Measurements from ENCODE around the gene TRMT2A. TPM values are rescaled to one million over a fixed set of nuclear protein-coding genes. Genes with fewer than 3 reads are reported as not detected.

Gene TRMT2A
- total and polyA plus RNA-seq, 10 of the 15 experiments (the other 5 are each of a cell fraction or from before 2014, with no cell fraction given): 0.29 to 97.0 (median 57.9) TPM

- ChIA-PET RAD21 (ENCODE audit: unreplicated experiment) (no interaction called here), POLR2A (no interaction called here), CTCF (no interaction called here), SMC1A (ENCODE audit: uncharacterized antibody, unreplicated experiment) (no interaction called here)
- H3K27me3 ChIP-seq (replicated peaks in 1 of 2; ENCODE audit: control insufficient read depth in 2 of 2, insufficient read depth in 2 of 2, low read length in 1 of 2): no peaks in the 10 kb centered on the region
- H3K4me1 ChIP-seq (ENCODE audit: control insufficient read depth, insufficient read depth, low read length): peaks cover 9% of the 10 kb centered on the region
- no peak overlapping the region for H3K27ac ChIP-seq (ENCODE audit: control insufficient read depth, insufficient read depth)
- TF ChIP-seq POLR2A (IDR thresholded peaks at IDR 0.05; ENCODE audit: low read depth, low read length) (peak; percentile 51; the same call in 1 of the 2 replicates), WRNIP1 (IDR thresholded peaks at IDR 0.05; ENCODE audit: borderline replicate concordance, low read depth, low read length) (no peak)
- H2AFZ ChIP-seq (ENCODE audit: control insufficient read depth, low read depth, low read length): no peak overlapping the region
- no peak for ATAC-seq
- H4K20me1 ChIP-seq (ENCODE audit: control insufficient read depth, insufficient read depth): no peaks in the 10 kb centered on the region
- DNase-seq (ENCODE audit: low read depth, low spot score): no peak
- WGBS (ENCODE audit: insufficient coverage, insufficient replicate concordance, low lambda C conversion rate, missing lambda C conversion rate): 84% methylated on average over 7 of the region's 7 CpGs
- FAIRE-seq: no peak
- in situ Hi-C loops (cut with MboI) (no loop called here), intact Hi-C loops (cut with micrococcal nuclease; ENCODE audit: unreplicated experiment) (no loop called here)
- BruUV-seq (replicated peaks): no TSS peak
- H3K9me3 ChIP-seq (replicated peaks; ENCODE audit: control insufficient read depth, insufficient read depth, low read length): no peaks in the 10 kb centered on the region; the same call in 2 of the 3 replicates
- no peak overlapping the region for H3K4me3 ChIP-seq
- no peaks in the 10 kb centered on the region for H3K79me2 ChIP-seq (ENCODE audit: control insufficient read depth, insufficient read depth, low read length)
- peaks cover 23 to 57% of the 10 kb centered on the region in 2 experiments; a peak in 3 of 4 replicates for H3K36me3 ChIP-seq (ENCODE audit: control insufficient read depth in 2 of 2, insufficient read depth in 2 of 2, low read length in 1 of 2)
- no peak overlapping the region for H3K9ac ChIP-seq (ENCODE audit: control insufficient read depth, insufficient read depth, low read length)
- H3K4me2 ChIP-seq (ENCODE audit: control insufficient read depth, insufficient read depth): no peak overlapping the region
These were observed 9.5 kb downstream of the TRMT2A start for GRCh38 chr22:20107471-20107901.

DNA sequence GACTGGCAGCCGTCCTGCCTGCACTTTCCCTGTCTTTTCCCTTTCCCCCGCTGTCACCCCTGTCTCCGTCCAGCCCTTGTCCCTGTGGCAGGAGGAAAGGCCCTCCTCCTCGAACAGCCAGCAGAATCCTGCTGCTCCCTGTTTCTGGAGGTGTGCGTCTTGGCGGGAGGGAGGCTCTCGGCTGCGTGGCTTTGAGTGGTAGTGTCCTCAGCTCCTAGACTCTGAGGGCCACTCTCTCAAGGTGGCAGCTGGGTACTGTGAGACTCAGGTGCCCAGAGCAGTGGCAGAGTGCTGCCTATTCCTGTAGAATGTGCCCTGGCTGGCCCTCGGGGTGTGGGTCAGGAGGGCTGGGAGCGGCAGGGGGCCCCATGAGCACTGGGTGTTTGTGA is 10.2 kb downstream of the TRMT2A start:
- FAIRE-seq (no peak), DNase-seq (ENCODE audit: low read depth, low spot score) (no peak), ATAC-seq (no peak)
- ChIA-PET CTCF (no interaction called here), POLR2A (no interaction called here), SMC1A (ENCODE audit: uncharacterized antibody, unreplicated experiment) (no interaction called here), RAD21 (ENCODE audit: unreplicated experiment) (no interaction called here)
- in situ Hi-C loops (cut with MboI): no loop called here
- no peaks in the 10 kb centered on the region for H4K20me1 ChIP-seq (ENCODE audit: control insufficient read depth, insufficient read depth)
- no peak overlapping the region for H3K27ac ChIP-seq (ENCODE audit: control insufficient read depth, insufficient read depth)
- H3K4me1 ChIP-seq (ENCODE audit: control insufficient read depth, insufficient read depth, low read length): peaks cover 2% of the 10 kb centered on the region; the same call in 1 of the 2 replicates
- no TSS peak for BruUV-seq (replicated peaks)
- H3K27me3 ChIP-seq (replicated peaks in 1 of 2; ENCODE audit: control insufficient read depth in 2 of 2, insufficient read depth in 2 of 2, low read length in 1 of 2): no peaks in the 10 kb centered on the region
- 90% methylated on average over 9 of the region's 10 CpGs for WGBS (ENCODE audit: insufficient coverage, insufficient replicate concordance, low lambda C conversion rate, missing lambda C conversion rate)
- no peak overlapping the region for H3K4me3 ChIP-seq
- H3K4me2 ChIP-seq (ENCODE audit: control insufficient read depth, insufficient read depth): no peak overlapping the region
- H3K79me2 ChIP-seq (ENCODE audit: control insufficient read depth, insufficient read depth, low read length): no peaks in the 10 kb centered on the region
- peaks cover 19 to 54% of the 10 kb centered on the region in 2 experiments; a peak in 3 of 4 replicates for H3K36me3 ChIP-seq (ENCODE audit: control insufficient read depth in 2 of 2, insufficient read depth in 2 of 2, low read length in 1 of 2)
- intact Hi-C loops (cut with micrococcal nuclease; ENCODE audit: unreplicated experiment): no loop called here
- H3K9me3 ChIP-seq (replicated peaks; ENCODE audit: control insufficient read depth, insufficient read depth, low read length): no peaks in the 10 kb centered on the region; the same call in 2 of the 3 replicates
- TF ChIP-seq TCF12 (IDR thresholded peaks at IDR 0.05; ENCODE audit: low read depth, low read length): no peak
- no peak for TF ChIP-seq USF1 (IDR thresholded peaks at IDR 0.05; ENCODE audit: borderline replicate concordance, extremely low read length, insufficient read depth, low read depth, low read length)
- TF ChIP-seq SUPT20H (IDR thresholded peaks at IDR 0.05; ENCODE audit: borderline replicate concordance, control insufficient read depth, low read depth, low read length): no peak
- H2AFZ ChIP-seq (ENCODE audit: control insufficient read depth, low read depth, low read length): no peak overlapping the region
- H3K9ac ChIP-seq (ENCODE audit: control insufficient read depth, insufficient read depth, low read length): no peak overlapping the region

Measured in GM12878 (cell line).